HFF-Myc (cell line): ENCODE results near the gene PLA1A.

Source experiments
- DNase-seq: peaks from one replicate; pipeline ENCODE4 v3.0.0-alpha.2; 2011; ENCODE audit warnings: low read depth; ENCODE audit errors: extremely low read depth
- H3K4me3 ChIP-seq: replicated peaks from 2 replicates; pipeline ENCODE4 v1.5.1; 2011; ENCODE audit warnings: low read depth, mild to moderate bottlenecking, control low read depth, low read length
- CTCF ChIP-seq: IDR thresholded peaks from 2 replicates; pipeline ENCODE4 v1.5.1; 2012; ENCODE audit warnings: mild to moderate bottlenecking, low read depth, low read length, control low read depth; ENCODE audit errors: missing control alignments

PLA1A gene

GRCh38 chr3:119641416-119641815 is 43.7 kb downstream of the PLA1A start:
- no peak for TF ChIP-seq CTCF
- H3K4me3 ChIP-seq: no peak overlapping the region
- DNase-seq: no peak

- no peak overlapping the region for H3K4me3 ChIP-seq
- DNase-seq: no peak
- TF ChIP-seq CTCF: no peak
These were observed 45.2 kb downstream of the PLA1A start for GRCh38 chr3:119642746-119643473.

GRCh38 chr3:119643528-119643927 is 45.8 kb downstream of the PLA1A start:
- no peak for DNase-seq
- no peak overlapping the region for H3K4me3 ChIP-seq
- no peak for TF ChIP-seq CTCF

GRCh38 chr3:119644481-119644880 is 46.8 kb downstream of the PLA1A start:
- H3K4me3 ChIP-seq: no peak overlapping the region
- no peak for DNase-seq
- no peak for TF ChIP-seq CTCF

GRCh38 chr3:119645813-119646212 is 48.1 kb downstream of the PLA1A start:
- no peak for TF ChIP-seq CTCF
- DNase-seq: no peak
- no peak overlapping the region for H3K4me3 ChIP-seq

- no peak for DNase-seq
- no peak overlapping the region for H3K4me3 ChIP-seq
- no peak for TF ChIP-seq CTCF
These were observed 49.5 kb downstream of the PLA1A start for GRCh38 chr3:119647171-119647570.

GRCh38 chr3:119647843-119648575 is 50.3 kb downstream of the PLA1A start:
- H3K4me3 ChIP-seq: no peak overlapping the region
- TF ChIP-seq CTCF: no peak
- no peak for DNase-seq
